ENCODE data around the gene ATXN1. TPM values are rescaled to one million over a fixed set of nuclear protein-coding genes. Genes with fewer than 3 reads are reported as not detected.

ATXN1 gene
- total RNA-seq, 4 donors from 2014 or later, result 48.7 to 166 (median 105) TPM

DNA sequence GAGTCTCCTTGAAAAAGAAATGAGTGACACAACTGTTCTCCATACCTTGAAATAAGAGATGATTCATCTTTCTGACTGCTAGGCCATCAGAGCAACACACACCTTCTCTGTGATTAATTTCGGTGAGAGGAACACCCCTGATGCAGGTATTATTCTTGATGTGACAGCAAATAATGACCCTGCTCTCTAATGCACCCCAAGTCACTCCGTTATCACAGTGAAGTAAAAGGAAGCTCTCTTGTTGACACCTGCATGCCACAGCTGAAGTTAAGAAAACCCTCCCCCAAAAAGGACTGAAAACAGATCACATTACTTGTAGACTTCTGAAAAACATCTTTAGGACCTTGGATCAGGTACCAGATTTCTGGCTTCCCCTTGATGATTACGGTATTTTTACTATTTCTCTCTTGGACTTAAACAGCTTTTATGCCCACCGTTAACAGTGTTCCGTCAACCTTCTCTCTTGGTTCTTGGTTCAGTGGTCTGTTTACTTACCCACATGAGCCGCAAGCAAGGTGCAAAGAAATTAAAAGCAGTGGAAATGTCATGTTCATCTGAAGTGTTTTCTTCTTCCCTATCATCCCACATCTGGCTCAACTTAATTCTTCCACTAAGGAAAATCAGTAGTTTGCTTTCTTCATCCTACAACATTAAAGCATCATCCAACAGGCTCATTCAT, 273.1 kb downstream of the ATXN1 start:
- H3K9me3 ChIP-seq, result no peaks in the 10 kb centered on the region
- H3K36me3 ChIP-seq, result peaks cover 0 to 6% (median 0%) of the 10 kb centered on the region in 4 donors
- in situ Hi-C loops (cut with MboI; ENCODE audit: low pct_ligation_motif_present in 1 of 4, low pct_unique_long_range_greater_than_20kb in 1 of 4, low sequenced_read_pairs in 3 of 4), result no loop called here
- intact Hi-C loops (cut with DNase I; ENCODE audit: low total_unique reads), result no loop called here
- no peak for TF ChIP-seq EP300 (IDR thresholded peaks at IDR 0.05; ENCODE audit: low read depth)
- no peak for TF ChIP-seq POLR2A (IDR thresholded peaks at IDR 0.05)
- TF ChIP-seq, protein P1, sequence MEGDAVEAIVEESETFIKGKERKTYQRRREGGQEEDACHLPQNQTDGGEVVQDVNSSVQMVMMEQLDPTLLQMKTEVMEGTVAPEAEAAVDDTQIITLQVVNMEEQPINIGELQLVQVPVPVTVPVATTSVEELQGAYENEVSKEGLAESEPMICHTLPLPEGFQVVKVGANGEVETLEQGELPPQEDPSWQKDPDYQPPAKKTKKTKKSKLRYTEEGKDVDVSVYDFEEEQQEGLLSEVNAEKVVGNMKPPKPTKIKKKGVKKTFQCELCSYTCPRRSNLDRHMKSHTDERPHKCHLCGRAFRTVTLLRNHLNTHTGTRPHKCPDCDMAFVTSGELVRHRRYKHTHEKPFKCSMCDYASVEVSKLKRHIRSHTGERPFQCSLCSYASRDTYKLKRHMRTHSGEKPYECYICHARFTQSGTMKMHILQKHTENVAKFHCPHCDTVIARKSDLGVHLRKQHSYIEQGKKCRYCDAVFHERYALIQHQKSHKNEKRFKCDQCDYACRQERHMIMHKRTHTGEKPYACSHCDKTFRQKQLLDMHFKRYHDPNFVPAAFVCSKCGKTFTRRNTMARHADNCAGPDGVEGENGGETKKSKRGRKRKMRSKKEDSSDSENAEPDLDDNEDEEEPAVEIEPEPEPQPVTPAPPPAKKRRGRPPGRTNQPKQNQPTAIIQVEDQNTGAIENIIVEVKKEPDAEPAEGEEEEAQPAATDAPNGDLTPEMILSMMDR (IDR thresholded peaks at IDR 0.05), result no peak
- no peak for TF ChIP-seq POLR2AphosphoS5 (IDR thresholded peaks at IDR 0.05)
- H3K27ac ChIP-seq, result peak overlapping the region in 1 of 4 donors; percentile 0
- DNase-seq, result no peak
- H3K27me3 ChIP-seq, result no peaks in the 10 kb centered on the region
- no peak overlapping the region for H3K4me3 ChIP-seq
- WGBS, 2 donors (ENCODE audit: low coverage in 1 of 2), result 76 to 88% methylated on average over 6 of the region's 6 CpGs
- H3K4me1 ChIP-seq, result no peaks in the 10 kb centered on the region

DNA sequence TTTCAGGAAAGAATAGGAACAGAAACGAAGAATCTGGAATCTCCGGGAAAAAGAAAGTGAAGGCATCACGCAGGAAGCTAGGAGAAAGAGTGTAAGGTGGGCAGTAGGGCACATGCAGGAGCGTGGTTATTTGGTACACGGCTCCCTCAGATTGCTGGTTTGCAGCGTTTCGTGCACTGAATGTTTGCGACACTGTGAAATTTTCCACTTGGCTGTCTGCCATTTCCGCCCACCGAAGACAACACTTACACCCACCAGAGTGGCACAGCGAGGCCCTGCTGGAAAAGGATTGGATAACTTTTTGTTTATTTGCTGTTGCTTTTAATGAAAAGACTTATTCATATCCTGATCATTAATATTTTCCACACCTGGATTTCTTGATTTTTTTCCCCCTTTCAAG, 274.6 kb downstream of the ATXN1 start:
- H3K9me3 ChIP-seq, result no peaks in the 10 kb centered on the region
- H3K4me1 ChIP-seq, result no peaks in the 10 kb centered on the region
- DNase-seq, result no peak
- peaks cover 0 to 6% (median 0%) of the 10 kb centered on the region in 4 donors for H3K36me3 ChIP-seq
- 78 to 80% methylated on average over 11 of the region's 11 CpGs for WGBS, 2 donors (ENCODE audit: low coverage in 1 of 2)
- peak overlapping the region in 1 of 4 donors; percentile 5 for H3K27ac ChIP-seq
- H3K27me3 ChIP-seq, result no peaks in the 10 kb centered on the region
- TF ChIP-seq POLR2A (IDR thresholded peaks at IDR 0.05) (no peak), EP300 (IDR thresholded peaks at IDR 0.05; ENCODE audit: low read depth) (no peak), POLR2AphosphoS5 (IDR thresholded peaks at IDR 0.05) (no peak)
- TF ChIP-seq, protein P1 (IDR thresholded peaks at IDR 0.05), result no peak
- intact Hi-C loops (cut with DNase I; ENCODE audit: low total_unique reads) (no loop called here), in situ Hi-C loops (cut with MboI; ENCODE audit: low pct_ligation_motif_present in 1 of 4, low pct_unique_long_range_greater_than_20kb in 1 of 4, low sequenced_read_pairs in 3 of 4) (no loop called here)
- H3K4me3 ChIP-seq, result no peak overlapping the region

DNA sequence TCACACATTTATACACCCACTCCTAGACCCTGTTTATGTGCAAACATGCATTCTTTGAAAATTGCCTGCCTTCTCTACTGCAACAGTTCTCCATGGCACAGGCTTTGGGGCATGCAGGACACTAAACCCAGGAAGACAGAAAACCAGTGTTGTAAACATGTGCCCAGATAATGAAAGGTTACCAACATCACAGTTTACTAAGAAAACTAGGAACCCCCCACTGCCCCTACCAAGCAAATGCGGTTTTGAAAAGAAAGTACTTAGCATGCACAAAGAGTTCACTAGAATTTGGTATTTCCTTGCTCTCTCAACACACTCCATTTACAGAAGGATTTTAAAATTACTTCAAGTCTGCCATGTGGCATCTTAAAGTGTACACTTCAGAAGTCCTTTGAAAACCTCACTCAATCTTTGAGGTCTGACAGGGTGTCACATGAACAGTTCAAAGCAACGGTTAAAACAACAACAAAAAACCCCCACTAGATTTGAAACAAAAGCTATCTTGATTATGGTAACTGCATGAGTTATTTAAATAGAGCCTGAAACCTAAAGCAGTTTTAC, 277.9 kb downstream of the ATXN1 start:
- TF ChIP-seq POLR2A (IDR thresholded peaks at IDR 0.05) (no peak), POLR2AphosphoS5 (IDR thresholded peaks at IDR 0.05) (no peak), EP300 (IDR thresholded peaks at IDR 0.05; ENCODE audit: low read depth) (no peak)
- TF ChIP-seq, protein P1 (IDR thresholded peaks at IDR 0.05), result no peak
- no peaks in the 10 kb centered on the region for H3K9me3 ChIP-seq
- WGBS, 2 donors (ENCODE audit: low coverage in 1 of 2), result 73 to 81% methylated on average over 2 of the region's 2 CpGs
- H3K36me3 ChIP-seq, result peaks cover 0 to 6% (median 0%) of the 10 kb centered on the region in 4 donors
- H3K4me1 ChIP-seq, result no peaks in the 10 kb centered on the region
- no peak overlapping the region for H3K4me3 ChIP-seq
- H3K27me3 ChIP-seq, result no peaks in the 10 kb centered on the region
- H3K27ac ChIP-seq, result no peak overlapping the region
- DNase-seq, result no peak
- in situ Hi-C loops (cut with MboI; ENCODE audit: low pct_ligation_motif_present in 1 of 4, low pct_unique_long_range_greater_than_20kb in 1 of 4, low sequenced_read_pairs in 3 of 4) (no loop called here), intact Hi-C loops (cut with DNase I; ENCODE audit: low total_unique reads) (no loop called here)

DNA sequence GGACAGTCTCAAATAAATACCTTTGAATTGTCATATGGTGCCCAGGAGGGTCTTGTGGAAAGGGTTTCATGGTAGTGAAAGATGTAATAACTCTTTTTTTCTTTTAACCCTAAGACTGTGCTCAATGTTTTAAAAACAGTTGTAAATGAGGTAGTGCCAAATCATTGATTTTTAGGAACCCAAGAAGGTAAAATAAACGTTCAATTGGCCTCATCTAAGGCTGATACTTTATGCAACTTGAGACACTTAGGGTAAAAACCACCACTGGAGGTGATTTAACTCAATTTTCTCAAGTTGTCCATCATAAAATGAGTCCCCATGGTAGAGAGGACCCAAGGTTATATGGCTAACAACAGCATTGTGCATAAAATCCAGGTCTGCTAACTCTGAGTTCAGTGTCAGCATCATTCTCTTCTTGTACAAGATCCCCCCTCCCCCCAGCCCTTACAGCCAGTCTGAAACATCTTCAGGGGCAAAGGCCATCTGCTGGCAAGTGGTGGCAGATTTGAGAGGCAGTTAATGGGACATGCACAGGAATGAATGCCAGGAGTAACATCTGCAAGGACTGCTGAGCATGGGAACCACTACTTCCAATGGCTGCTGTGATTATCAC, 278.5 kb downstream of the ATXN1 start:
- WGBS, 2 donors (ENCODE audit: low coverage in 1 of 2), result 85 to 86% methylated on average over 1 of the region's 1 CpG
- no peak overlapping the region for H3K4me3 ChIP-seq
- TF ChIP-seq, protein P1 (IDR thresholded peaks at IDR 0.05), result no peak
- TF ChIP-seq POLR2AphosphoS5 (IDR thresholded peaks at IDR 0.05), result no peak
- in situ Hi-C loops (cut with MboI; ENCODE audit: low pct_ligation_motif_present in 1 of 4, low pct_unique_long_range_greater_than_20kb in 1 of 4, low sequenced_read_pairs in 3 of 4), result no loop called here
- peaks cover 0 to 6% (median 0%) of the 10 kb centered on the region in 4 donors for H3K36me3 ChIP-seq
- H3K27me3 ChIP-seq, result no peaks in the 10 kb centered on the region
- H3K4me1 ChIP-seq, result no peaks in the 10 kb centered on the region
- H3K9me3 ChIP-seq, result no peaks in the 10 kb centered on the region
- H3K27ac ChIP-seq, result no peak overlapping the region
- intact Hi-C loops (cut with DNase I; ENCODE audit: low total_unique reads), result no loop called here
- no peak for DNase-seq

Measured in transverse colon (tissue), 4 donors.